ENCODE measurements around the gene USP50. TPM values are rescaled to one million over a fixed set of nuclear protein-coding genes. Genes with fewer than 3 reads are reported as not detected.

The USP50 gene
- polyA plus RNA-seq, 1 of the 3 experiments (the other 2 are of a cell fraction) = not detected

DNA sequence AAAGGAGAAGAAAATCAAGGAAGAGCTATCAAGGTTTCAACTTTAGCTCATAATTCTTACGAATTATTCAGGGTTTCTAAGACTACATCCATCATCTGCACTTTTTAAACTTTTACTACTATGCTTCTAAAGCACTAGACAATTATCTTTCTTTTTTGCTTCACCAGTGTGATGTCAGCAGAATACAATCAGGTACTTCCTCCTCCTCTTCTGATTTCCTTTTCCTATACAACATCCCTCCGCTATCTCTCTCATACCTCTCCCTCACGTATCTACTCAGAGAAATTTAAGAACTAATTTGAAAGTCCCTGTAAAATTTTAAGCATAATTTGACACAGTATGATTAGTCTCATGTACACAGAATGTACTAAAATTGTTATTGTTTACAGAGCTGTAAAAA is 47.3 kb upstream of the USP50 start:
- no peaks in the 10 kb centered on the region for H3K4me1 ChIP-seq (ENCODE audit: control insufficient read depth in 1 of 2, insufficient read depth in 2 of 2, low read depth in 1 of 2, low read length in 1 of 2)
- H3K27ac ChIP-seq (ENCODE audit: low read depth in 2 of 2, low read length in 1 of 2) = no peak overlapping the region
- H3K79me2 ChIP-seq (ENCODE audit: insufficient read depth) = no peaks in the 10 kb centered on the region
- H3K9ac ChIP-seq = no peak overlapping the region
- peaks cover 69 to 90% of the 10 kb centered on the region in 2 experiments for H3K36me3 ChIP-seq (replicated peaks in 1 of 2; ENCODE audit: control insufficient read depth in 1 of 2, insufficient read depth in 2 of 2, low read length in 1 of 2)
- H3K9me2 ChIP-seq = no peaks in the 10 kb centered on the region
- CTCF ChIA-PET = interaction anchor here (1.1 kb wide), 1 partner anchor 283 kb away, joined by 4 read pairs; no protein-coding TSS in a partner anchor
- no peaks in the 10 kb centered on the region for H3K9me3 ChIP-seq
- no peak overlapping the region for H2AFZ ChIP-seq (ENCODE audit: low read depth)
- H3K4me3 ChIP-seq (ENCODE audit: low read depth in 2 of 2, low read length in 1 of 2) = no peak overlapping the region
- H3K4me2 ChIP-seq = no peak overlapping the region
- DNase-seq = no peak
- no peaks in the 10 kb centered on the region for H3F3A ChIP-seq (replicated peaks; ENCODE audit: insufficient read depth)
- POLR2A ChIA-PET = no interaction called here
- TF ChIP-seq, protein P1, sequence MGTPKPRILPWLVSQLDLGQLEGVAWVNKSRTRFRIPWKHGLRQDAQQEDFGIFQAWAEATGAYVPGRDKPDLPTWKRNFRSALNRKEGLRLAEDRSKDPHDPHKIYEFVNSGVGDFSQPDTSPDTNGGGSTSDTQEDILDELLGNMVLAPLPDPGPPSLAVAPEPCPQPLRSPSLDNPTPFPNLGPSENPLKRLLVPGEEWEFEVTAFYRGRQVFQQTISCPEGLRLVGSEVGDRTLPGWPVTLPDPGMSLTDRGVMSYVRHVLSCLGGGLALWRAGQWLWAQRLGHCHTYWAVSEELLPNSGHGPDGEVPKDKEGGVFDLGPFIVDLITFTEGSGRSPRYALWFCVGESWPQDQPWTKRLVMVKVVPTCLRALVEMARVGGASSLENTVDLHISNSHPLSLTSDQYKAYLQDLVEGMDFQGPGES (IDR thresholded peaks at IDR 0.05; ENCODE audit: low read depth, low read length) = no peak
- TF ChIP-seq MEF2A (IDR thresholded peaks at IDR 0.05; ENCODE audit: borderline replicate concordance, low read depth) (no peak), SMC3 (IDR thresholded peaks at IDR 0.05; ENCODE audit: low read depth, low read length) (no peak), GABPA (IDR thresholded peaks at IDR 0.05; ENCODE audit: low read depth) (no peak), RFX5 (IDR thresholded peaks at IDR 0.05; ENCODE audit: low read length) (no peak), SIN3A (IDR thresholded peaks at IDR 0.05; ENCODE audit: borderline replicate concordance, low read depth, low read length) (no peak)
- TF ChIP-seq, protein P2, sequence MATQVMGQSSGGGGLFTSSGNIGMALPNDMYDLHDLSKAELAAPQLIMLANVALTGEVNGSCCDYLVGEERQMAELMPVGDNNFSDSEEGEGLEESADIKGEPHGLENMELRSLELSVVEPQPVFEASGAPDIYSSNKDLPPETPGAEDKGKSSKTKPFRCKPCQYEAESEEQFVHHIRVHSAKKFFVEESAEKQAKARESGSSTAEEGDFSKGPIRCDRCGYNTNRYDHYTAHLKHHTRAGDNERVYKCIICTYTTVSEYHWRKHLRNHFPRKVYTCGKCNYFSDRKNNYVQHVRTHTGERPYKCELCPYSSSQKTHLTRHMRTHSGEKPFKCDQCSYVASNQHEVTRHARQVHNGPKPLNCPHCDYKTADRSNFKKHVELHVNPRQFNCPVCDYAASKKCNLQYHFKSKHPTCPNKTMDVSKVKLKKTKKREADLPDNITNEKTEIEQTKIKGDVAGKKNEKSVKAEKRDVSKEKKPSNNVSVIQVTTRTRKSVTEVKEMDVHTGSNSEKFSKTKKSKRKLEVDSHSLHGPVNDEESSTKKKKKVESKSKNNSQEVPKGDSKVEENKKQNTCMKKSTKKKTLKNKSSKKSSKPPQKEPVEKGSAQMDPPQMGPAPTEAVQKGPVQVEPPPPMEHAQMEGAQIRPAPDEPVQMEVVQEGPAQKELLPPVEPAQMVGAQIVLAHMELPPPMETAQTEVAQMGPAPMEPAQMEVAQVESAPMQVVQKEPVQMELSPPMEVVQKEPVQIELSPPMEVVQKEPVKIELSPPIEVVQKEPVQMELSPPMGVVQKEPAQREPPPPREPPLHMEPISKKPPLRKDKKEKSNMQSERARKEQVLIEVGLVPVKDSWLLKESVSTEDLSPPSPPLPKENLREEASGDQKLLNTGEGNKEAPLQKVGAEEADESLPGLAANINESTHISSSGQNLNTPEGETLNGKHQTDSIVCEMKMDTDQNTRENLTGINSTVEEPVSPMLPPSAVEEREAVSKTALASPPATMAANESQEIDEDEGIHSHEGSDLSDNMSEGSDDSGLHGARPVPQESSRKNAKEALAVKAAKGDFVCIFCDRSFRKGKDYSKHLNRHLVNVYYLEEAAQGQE (IDR thresholded peaks at IDR 0.05; ENCODE audit: low read depth, low read length) = no peak
- TF ChIP-seq, protein P3, sequence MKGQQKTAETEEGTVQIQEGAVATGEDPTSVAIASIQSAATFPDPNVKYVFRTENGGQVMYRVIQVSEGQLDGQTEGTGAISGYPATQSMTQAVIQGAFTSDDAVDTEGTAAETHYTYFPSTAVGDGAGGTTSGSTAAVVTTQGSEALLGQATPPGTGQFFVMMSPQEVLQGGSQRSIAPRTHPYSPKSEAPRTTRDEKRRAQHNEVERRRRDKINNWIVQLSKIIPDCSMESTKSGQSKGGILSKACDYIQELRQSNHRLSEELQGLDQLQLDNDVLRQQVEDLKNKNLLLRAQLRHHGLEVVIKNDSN (IDR thresholded peaks at IDR 0.05; ENCODE audit: borderline replicate concordance, low read depth) = no peak
- no peaks in the 10 kb centered on the region for H4K20me1 ChIP-seq (ENCODE audit: insufficient read depth)
- no peaks in the 10 kb centered on the region for H3K27me3 ChIP-seq (ENCODE audit: insufficient read depth)
- WGBS (ENCODE audit: low lambda C conversion rate) = 81% methylated on average over 3 of the region's 3 CpGs

DNA sequence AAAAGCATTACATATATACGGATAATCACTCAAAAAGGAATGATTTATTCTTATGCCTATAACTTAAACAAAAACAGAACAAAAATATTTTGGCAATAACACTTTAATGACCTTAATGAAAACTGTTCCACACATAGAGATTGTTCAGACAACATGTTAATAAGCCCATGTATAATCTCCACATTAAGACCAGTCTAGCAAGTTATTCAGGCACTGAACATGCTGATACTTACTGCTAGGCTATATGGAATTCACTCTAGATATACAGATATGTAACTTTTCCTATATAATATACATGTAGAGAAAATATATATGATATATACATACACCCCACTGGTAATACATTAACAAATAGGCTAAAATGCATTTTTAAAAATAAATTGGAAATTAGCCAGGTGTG is 43.8 kb upstream of the USP50 start:
- WGBS (ENCODE audit: low lambda C conversion rate) = 95% methylated on average over 1 of the region's 1 CpG
- Histone ChIP-seq H3K9ac (no peak overlapping the region), H3K9me3 (no peaks in the 10 kb centered on the region), H3K36me3 (replicated peaks in 1 of 2; ENCODE audit: control insufficient read depth in 1 of 2, insufficient read depth in 2 of 2, low read length in 1 of 2) (peaks cover 81 to 92% of the 10 kb centered on the region in 2 experiments), H3K9me2 (no peaks in the 10 kb centered on the region), H3K4me2 (no peak overlapping the region), H2AFZ (ENCODE audit: low read depth) (no peak overlapping the region), H3K4me3 (ENCODE audit: low read depth in 2 of 2, low read length in 1 of 2) (no peak overlapping the region), H3K79me2 (ENCODE audit: insufficient read depth) (no peaks in the 10 kb centered on the region), H3K4me1 (ENCODE audit: control insufficient read depth in 1 of 2, insufficient read depth in 2 of 2, low read depth in 1 of 2, low read length in 1 of 2) (no peaks in the 10 kb centered on the region), H3K27ac (ENCODE audit: low read depth in 2 of 2, low read length in 1 of 2) (no peak overlapping the region), H3F3A (replicated peaks; ENCODE audit: insufficient read depth) (no peaks in the 10 kb centered on the region), H4K20me1 (ENCODE audit: insufficient read depth) (no peaks in the 10 kb centered on the region), H3K27me3 (ENCODE audit: insufficient read depth) (no peaks in the 10 kb centered on the region)
- DNase-seq = no peak
- ChIA-PET POLR2A (no interaction called here), CTCF (interaction anchor here (0.7 kb wide), 1 partner anchor 60 kb away, joined by 3 read pairs; no protein-coding TSS in a partner anchor)
- TF ChIP-seq GATA2 (CRISPR knock-in tag; IDR thresholded peaks at IDR 0.05) (no peak), RAD21 (IDR thresholded peaks at IDR 0.05; ENCODE audit: low read length) (no peak), MXI1 (IDR thresholded peaks at IDR 0.05; ENCODE audit: low read depth, low read length) (no peak), TCF12 (IDR thresholded peaks at IDR 0.05) (no peak), EP300 (IDR thresholded peaks at IDR 0.05; ENCODE audit: borderline replicate concordance in 1 of 2, low read depth in 1 of 2, low read length in 1 of 2) (no peak), YY1 (IDR thresholded peaks at IDR 0.05; ENCODE audit: low read depth) (no peak), GABPA (IDR thresholded peaks at IDR 0.05; ENCODE audit: low read depth) (no peak), NRF1 (IDR thresholded peaks at IDR 0.05; ENCODE audit: low read depth, low read length) (no peak), EZH2phosphoT487 (IDR thresholded peaks at IDR 0.05; ENCODE audit: borderline replicate concordance, low read depth) (no peak), FOXM1 (IDR thresholded peaks at IDR 0.05; ENCODE audit: low read depth) (no peak)
- TF ChIP-seq, protein P2 (IDR thresholded peaks at IDR 0.05; ENCODE audit: low read depth, low read length) = no peak
- TF ChIP-seq, protein P4, sequence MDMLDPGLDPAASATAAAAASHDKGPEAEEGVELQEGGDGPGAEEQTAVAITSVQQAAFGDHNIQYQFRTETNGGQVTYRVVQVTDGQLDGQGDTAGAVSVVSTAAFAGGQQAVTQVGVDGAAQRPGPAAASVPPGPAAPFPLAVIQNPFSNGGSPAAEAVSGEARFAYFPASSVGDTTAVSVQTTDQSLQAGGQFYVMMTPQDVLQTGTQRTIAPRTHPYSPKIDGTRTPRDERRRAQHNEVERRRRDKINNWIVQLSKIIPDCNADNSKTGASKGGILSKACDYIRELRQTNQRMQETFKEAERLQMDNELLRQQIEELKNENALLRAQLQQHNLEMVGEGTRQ (IDR thresholded peaks at IDR 0.05; ENCODE audit: borderline replicate concordance, low read depth, low read length) = no peak
